Activated T-helper 1 cell treated with Interleukin-2 at 50 U/mL for 16 hours (primary cell): ENCODE measurements around the gene LRRC63.

Experiments used
- DNase-seq: peaks from one replicate; pipeline ENCODE4 v3.0.0-alpha.2; 2020; ENCODE audit warnings: low read depth

The LRRC63 gene

GRCh38 chr13:46311217-46311616, 99.5 kb downstream of the LRRC63 start:
- no peak for DNase-seq

- DNase-seq = no peak
These were observed 101.3 kb downstream of the LRRC63 start for GRCh38 chr13:46313024-46313423.

GRCh38 chr13:46313432-46314257, 101.9 kb downstream of the LRRC63 start:
- DNase-seq = no peak

- no peak for DNase-seq
These were observed 102.9 kb downstream of the LRRC63 start for GRCh38 chr13:46314587-46314986.

GRCh38 chr13:46315036-46315435, 103.3 kb downstream of the LRRC63 start:
- DNase-seq = no peak

- DNase-seq = no peak
These were observed 103.9 kb downstream of the LRRC63 start for GRCh38 chr13:46315491-46316075.

- DNase-seq = no peak
These were observed 105.4 kb downstream of the LRRC63 start for GRCh38 chr13:46317120-46317519.

GRCh38 chr13:46318986-46319385, 107.3 kb downstream of the LRRC63 start:
- no peak for DNase-seq

- DNase-seq = no peak
These were observed 108.7 kb downstream of the LRRC63 start for GRCh38 chr13:46320406-46320805.

GRCh38 chr13:46320821-46321220, 109.1 kb downstream of the LRRC63 start:
- DNase-seq = no peak

- DNase-seq = peak; percentile 40
These were observed 109.9 kb downstream of the LRRC63 start for GRCh38 chr13:46321494-46322225.

- no peak for DNase-seq
These were observed 113.2 kb downstream of the LRRC63 start for GRCh38 chr13:46324976-46325375.
